Measurements from ENCODE around the gene C2CD4D.
"Not testable (repeated sequence)": the region's sequence is repeated elsewhere in the genome, so short reads cannot be mapped to it uniquely, and the experiment has no call there.

C2CD4D gene

GRCh38 chr1:151858886-151859665, 19.5 kb upstream of the C2CD4D start:
- no peak for DNase-seq (ENCODE audit: low read depth in 1 of 2, low spot score in 1 of 2)

DNA sequence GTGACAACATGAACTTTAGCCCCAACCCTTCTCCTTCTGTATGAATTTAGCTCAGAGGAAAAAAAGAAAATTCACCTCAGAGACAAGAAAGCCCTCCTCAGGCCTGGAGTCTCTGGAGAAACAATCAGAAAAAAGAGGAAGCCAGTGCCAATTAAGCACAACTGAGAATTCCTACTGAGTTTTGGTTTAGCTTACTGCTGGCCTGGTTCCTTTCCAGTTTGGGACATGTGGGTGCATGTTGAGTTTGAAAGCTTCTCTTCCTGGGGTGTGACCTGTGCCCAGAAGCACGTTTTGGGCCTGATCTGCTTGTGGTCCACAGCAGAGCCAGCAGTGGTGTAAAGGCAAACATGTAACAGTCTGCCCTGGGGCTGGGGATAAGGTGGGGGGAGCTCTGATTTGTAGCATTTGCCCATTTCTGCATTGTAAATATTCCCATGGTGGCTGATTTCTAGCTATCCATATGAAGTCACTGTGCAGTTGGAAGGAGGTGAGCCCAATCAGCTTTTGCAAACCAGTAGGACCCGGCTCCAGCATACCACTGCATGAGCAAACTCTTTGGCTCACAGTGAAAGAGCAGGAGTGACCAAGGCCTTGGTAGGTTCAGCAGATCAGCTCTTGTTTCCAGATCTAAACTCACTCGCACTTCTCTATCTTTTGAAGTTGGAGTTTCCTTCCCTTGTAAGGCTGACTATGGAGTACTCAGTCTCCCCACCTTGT, 18.6 kb upstream of the C2CD4D start:
- DNase-seq (ENCODE audit: low read depth in 1 of 2, low spot score in 1 of 2) = no peak

DNA sequence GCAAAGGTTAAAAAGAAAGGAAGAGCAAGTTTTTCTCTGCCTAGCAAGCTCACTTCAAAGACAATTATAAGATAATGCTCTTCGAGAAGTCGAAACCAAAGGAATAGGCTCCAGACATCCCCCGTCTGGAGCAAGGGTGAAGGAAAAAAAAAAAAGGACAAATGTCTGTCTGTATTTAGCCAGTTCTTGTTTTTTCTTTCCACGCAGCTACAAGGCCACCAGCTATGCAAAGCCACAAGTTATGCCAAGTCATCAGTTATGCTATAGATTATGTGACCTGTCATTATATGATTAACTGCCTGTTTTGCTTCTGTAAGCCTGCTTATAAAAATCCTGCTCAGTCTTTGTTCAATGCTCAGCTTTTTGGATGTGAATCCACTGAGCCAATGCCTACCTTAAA, 16.3 kb upstream of the C2CD4D start:
- no peak for DNase-seq (ENCODE audit: low read depth in 1 of 2, low spot score in 1 of 2)

DNA sequence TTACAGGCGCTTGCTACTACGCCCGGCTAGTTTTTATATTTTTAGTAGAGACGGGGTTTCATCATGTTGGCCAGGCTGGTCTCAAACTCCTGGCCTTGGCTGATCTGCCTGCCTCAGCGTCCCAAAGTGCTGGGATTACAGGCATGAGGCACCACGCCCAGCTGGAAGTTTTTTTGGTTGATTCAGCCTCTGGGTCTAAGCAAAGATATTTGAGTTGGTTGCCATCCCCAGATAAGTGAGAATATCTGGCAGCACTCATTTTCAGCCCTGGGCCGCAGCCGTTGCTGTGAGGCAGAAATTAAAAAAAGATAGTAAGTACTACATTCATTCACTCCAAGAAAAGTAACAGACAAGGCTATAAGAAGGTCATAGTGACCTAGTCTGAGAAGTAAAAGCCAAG, 15.9 kb upstream of the C2CD4D start:
- DNase-seq (ENCODE audit: low read depth in 1 of 2, low spot score in 1 of 2) = not testable (repeated sequence)

DNA sequence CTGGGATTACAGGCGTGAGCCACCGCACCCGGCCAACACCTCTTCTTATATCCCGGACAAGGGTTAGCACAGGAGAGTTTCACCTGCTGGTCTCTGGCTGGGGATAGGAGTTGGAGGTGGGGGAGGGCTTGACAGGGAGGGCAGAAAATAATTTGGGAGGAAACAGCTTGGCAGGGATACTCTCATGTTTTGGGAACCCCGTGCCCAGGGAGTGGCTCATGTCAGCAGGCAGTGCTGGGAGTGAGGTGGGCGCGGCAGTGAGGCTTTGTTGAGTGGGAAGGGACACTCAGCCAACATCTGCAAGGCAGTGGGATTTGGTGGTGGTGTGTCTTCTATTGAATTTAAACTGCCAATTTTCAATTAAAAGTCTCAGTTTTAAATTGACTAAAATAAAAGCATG, 15.0 kb upstream of the C2CD4D start:
- DNase-seq (ENCODE audit: low read depth in 1 of 2, low spot score in 1 of 2) = no peak

DNA sequence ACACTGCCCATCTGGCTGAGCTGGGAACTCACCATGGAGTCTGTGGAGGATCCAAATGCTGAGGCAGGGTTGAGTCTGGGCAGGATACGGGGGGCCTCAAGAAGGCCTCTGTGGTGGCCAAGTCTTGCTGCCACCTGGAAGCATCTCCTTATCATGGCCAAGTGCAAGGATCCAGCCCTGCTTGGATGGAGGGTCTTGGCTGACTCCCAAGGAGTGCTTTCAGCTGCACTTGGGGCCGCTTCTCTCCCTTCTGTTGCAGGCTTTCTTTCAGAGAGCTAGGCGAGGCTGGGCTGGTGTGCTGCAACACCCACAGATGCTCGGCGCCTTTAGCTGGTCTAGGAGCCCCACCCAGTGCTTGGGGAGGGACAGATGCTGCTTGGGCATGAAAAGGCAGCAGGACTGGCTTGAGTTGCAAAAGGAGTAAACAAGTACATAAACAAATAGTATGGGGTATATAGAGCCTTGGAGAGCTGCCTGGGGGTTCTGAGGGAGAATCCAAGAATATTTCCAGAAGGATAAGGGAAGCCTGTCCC, 13.9 kb upstream of the C2CD4D start, which contains the start of gene THEM5:
TSS of gene THEM5 (minus strand) at position 302 of the 533 bp plus-strand sequence. CDS start at position 155, 147 bp downstream.
- no peak for DNase-seq (ENCODE audit: low read depth in 1 of 2, low spot score in 1 of 2)

GRCh38 chr1:151852733-151853132, 13.1 kb upstream of the C2CD4D start:
- no peak for DNase-seq (ENCODE audit: low read depth in 1 of 2, low spot score in 1 of 2)

DNA sequence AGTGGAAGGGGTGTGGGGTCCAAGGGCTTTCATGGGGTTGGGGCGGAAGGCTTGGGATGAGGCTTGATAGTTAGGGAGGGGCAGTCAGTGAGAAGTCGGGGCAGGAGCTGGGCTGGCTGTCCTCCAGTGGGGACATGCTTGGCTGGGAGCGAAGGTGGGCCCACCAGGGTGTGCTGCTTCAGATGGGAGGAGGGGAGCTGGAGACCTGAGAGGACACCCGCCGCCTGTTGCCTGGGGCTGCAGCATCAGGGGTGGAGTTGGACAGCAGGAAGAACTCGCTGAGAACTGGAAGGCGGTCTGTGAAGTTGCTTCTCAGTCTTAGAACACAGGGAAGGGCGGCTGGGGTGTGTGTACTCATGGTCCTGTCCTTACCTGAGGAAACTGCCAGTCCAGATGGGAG, 12.3 kb upstream of the C2CD4D start:
- DNase-seq (ENCODE audit: low read depth in 1 of 2, low spot score in 1 of 2) = no peak

- DNase-seq (ENCODE audit: low read depth in 1 of 2, low spot score in 1 of 2) = no peak
These were observed 10.3 kb upstream of the C2CD4D start for GRCh38 chr1:151849871-151850270.

DNA sequence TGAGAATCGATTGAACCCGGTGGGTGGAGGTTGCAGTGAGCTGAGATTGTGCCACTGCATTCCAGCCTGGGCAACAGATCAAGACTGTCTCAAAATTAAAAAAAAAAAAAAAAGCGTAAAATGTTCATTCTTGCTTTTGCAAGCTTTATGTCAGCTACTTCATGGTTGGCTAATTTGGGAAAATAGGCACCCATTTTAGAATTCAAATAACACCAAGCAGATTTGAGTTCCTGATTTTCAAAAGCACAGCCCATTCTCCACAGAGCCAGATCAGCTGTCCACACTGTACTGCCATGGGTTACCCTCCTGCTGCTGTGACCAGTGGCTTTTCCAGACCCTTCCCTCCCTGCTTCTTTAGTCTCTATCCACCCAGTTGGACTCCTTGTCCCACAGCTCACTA, 9.5 kb upstream of the C2CD4D start:
- no peak for DNase-seq (ENCODE audit: low read depth in 1 of 2, low spot score in 1 of 2)

DNA sequence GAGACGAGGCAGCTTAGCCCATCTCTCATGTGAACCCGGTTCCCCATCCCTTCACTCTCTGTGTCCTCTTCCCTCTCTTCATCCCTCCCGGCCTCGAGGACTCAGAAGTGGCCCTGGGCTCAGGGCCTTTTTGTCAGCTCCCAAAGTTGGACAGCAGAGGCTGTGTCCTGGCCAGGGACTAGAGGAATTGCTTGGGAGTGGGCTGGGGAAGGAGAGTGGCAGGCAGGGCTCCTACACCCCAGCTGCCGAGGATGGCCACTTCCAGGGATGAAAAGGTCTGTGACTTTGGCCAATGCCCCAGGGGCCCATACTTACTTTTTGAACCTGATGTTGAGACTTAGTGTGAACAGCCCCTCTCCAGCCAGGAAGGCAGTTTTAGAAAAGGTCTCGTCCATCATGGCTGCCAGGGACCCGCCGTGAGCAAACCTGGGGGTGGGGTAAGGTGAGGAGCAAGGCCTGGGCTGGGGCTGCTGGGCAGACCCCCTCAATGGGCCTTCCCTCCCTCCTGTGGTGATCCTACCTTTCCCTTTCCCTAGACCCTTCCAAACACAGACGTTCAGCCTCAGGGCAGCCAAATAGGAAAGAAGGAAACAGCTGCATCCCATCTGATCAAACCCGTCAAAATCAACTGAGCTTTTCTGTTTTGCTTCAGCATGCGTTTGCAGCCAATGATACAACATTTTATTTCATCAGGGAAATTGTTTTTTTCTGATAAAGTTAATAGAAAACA, 8.4 kb upstream of the C2CD4D start:
- DNase-seq (ENCODE audit: low read depth in 1 of 2, low spot score in 1 of 2) = no peak

DNA sequence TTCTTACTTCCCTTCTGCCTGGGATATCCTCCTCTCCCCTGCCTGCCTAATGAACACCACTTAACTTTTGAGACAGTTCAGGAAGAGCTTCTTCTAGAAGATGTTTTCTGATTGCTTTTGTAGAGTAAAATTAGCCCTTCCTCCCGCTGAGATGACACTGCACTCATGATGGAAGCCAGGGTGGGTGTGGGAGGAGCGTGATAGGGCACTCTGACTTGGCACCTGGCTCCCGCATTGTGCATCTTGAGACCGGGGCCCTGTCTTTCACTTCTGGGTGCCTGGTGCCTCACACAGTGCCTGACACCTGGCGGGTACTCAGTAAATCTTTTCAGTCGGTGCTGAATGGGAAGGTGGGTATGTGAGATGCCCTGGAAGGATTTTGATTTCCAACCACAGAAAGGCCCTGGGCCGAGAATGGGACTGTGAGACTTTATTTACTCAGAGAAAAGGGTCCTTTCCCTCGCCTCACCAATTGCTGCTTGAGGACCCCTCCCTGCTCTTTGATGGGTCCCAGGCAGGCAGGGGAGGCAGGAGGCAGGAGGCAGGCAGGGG, 7.1 kb upstream of the C2CD4D start:
- no peak for DNase-seq (ENCODE audit: low read depth in 1 of 2, low spot score in 1 of 2)

DNA sequence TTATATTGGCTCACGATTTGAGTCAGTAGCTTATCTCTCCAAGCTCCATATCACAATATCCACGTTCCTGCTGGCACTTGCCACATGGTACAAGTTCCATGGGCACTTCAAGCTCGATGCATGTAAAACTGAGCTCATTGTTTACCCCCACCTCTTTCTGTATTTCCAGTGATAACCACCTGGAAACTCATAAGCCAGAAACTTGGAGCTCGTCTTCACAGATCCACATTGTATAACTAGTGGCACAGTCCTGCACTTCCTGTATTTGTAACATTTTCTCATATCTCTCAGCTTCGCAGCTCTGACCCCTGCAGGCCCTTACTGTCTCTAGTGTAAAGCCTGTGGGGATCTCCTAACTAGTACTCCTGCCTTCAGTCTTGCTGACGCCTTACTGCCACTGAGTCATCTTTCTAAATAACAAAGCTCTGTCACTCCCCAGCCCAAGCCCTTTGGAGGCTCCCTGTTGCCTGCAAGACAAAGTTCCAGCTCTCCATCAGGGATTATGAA, 6.5 kb upstream of the C2CD4D start:
- DNase-seq (ENCODE audit: low read depth in 1 of 2, low spot score in 1 of 2) = no peak

DNA sequence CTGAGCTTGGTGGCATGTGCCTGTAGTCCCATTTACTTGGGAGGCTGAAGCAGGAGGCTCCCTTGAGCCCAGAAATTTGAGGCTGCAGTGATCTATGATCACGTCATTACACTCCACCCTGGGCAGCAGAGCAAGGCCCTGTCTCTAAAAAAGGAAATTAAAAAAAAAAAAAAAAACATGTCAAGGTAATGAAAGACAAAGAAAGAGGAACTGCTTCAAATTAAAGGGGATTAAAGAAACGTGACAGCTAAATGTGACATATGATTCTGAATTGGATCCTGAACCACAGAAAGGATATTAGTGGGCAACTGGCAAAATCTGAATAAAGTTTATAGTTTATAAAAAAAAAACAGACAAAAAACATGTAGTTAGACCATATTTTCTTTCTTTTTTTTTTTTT, 3.8 kb upstream of the C2CD4D start:
- DNase-seq (ENCODE audit: low read depth in 1 of 2, low spot score in 1 of 2) = no peak

DNA sequence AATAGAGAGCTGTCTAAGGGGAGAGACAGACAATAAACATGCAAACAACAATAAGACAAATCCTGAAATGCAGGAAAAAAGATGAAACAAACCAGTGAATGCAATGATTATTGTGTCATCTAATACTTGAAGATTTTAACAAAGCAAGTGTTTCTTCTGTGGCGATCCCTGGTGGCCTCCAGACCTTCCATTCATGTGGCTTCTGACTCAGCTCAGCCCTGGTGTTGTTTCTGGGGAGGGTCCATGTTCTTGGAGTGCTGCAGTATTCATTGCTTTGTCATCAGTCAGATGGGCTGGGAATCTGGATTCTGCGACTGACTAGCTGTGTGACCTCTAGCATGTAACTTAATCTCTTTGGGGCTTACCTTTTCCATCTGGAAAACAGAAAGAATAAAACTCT, 1.5 kb upstream of the C2CD4D start:
- DNase-seq (ENCODE audit: low read depth in 1 of 2, low spot score in 1 of 2) = no peak

- no peak for DNase-seq (ENCODE audit: low read depth in 1 of 2, low spot score in 1 of 2)
These were observed 801 bp upstream of the C2CD4D start for GRCh38 chr1:151840421-151840820.

DNA sequence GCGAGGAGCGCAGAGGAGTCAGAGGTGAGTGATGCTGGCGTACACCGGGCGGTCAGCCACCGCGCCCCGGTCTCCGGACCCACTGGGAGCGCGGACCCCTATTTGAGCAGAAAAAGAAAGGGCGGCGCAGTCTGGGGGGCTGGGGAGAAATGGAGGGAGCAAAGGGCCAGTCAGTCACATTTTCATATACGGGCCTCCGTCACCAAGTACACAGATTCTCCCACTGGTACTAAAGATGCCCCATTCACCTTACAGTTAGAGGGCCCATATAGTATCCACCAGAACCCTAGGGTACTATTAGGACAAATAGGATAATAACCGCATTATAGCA, 573 bp downstream of the C2CD4D start:
- DNase-seq (ENCODE audit: low read depth in 1 of 2, low spot score in 1 of 2) = no peak

DNA sequence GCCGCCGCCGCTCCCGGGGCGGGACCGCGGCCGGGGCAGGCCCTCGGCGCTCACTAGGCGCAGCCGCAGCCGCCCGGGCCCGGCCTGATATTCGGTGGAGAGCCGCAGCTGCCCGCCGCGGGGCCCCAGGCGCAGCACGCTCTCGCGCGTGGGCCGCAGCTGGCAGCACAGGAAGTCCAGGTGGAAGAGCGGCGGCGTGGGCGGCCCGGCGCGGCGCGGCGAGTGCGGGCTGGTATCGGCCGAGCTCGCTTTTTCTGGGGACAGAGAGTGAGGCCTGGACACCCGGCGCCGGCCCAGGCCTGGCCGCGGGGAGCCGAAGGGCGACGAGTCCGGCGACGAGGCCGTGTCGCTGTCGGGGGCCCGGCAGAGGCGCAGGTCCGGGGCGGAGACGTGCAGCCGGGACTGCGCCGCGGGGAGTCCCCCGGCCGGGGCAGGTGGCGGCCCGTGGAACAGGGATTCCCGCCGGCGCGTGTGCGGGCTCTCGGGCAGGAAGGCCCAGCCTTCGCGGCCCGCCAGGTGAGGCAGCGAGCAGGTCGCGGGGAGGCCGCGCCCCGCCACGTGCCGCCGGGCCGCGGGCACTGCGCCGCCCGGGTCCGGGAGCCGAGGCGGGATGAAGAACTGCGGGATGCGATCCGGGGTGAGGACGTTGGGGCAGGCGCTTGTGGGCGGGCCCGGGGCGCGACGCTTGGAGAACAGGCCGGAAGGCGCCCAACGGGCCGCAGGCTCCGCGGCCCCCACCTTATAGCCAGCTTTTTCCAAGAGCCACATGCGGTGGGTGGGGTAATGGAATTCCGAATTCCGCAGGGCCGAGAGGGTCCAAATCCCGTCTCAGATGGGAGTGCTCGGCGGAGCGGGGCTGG, 1.2 kb downstream of the C2CD4D start:
- no peak for DNase-seq (ENCODE audit: low read depth in 1 of 2, low spot score in 1 of 2)

GRCh38 chr1:151837884-151838221, 1.8 kb downstream of the C2CD4D start:
- DNase-seq (ENCODE audit: low read depth in 1 of 2, low spot score in 1 of 2) = no peak

DNA sequence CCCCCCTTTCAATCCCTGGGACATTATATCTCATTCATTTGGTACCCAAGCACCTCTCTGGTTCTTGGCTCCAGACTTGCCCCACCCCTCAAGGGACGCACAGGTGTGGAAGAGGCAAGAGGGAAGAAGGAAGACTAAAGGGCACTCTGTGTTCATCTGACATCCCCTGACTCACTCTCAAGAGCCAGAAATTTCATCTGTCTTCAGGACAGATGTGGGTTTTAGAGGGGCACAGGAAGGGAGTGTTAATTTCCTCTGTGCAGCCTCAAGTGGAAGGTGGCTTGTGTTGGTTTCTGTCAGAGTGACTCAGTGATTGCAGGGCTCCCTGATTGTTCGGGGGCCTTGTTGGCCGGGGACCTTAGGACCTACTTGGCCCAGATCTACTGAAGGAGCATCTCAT, 2.4 kb downstream of the C2CD4D start:
- DNase-seq (ENCODE audit: low read depth in 1 of 2, low spot score in 1 of 2) = no peak

DNA sequence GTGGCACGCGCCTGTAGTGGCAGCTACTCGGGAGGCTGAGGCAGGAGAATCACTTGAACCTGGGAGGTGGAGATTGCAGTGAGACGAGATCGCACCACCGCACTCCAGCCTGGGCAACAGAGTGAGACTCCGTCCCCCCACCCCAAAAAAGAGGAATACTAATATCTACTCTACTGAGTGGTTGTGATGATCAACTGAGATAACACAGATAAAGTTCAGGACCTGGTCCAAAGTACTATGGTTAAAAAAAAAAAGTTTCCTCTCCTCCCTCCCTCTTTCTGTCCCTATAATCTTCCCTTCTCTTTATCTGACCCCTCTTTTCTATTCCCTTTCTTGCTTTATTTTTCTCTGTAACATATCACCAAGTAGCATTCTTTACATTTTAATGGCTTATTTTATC, 4.0 kb downstream of the C2CD4D start:
- no peak for DNase-seq (ENCODE audit: low read depth in 1 of 2, low spot score in 1 of 2)
